SK-N-SH (cell line): ENCODE measurements around the gene TBPL1.

Experiments used
- REST ChIP-seq: IDR thresholded peaks from 2 replicates; pipeline ENCODE4 v1.6.1; 2012; ENCODE audit warnings: mild to moderate bottlenecking, low read depth, low read length, moderate library complexity
- YY1 ChIP-seq: IDR thresholded peaks from 2 replicates; pipeline ENCODE4 v1.4.0; 2012; ENCODE audit warnings: low read depth, mild to moderate bottlenecking

DNA sequence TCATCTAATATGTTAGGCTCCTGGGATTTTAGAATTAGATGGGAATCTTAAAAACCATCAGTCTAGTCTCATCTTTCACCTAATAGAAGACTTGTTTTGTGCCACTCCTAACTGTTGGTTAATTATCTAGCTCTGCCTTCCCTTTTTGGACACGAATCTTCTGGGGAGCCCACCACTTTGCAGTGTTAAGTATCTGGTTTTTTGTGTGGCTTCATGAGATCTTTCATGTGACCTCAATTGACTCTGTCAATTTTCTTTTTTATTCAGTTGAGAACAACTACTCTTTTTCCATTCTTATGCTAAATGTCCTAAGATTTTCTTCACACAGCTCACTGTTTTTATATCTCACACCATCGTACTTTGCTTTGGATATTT lies 16.9 kb downstream of the TBPL1 start:
- TF ChIP-seq REST (no peak), YY1 (no peak)
